Putamen (tissue), 1 donor: ENCODE data around the gene TTC9B.

Experiments
- DNase-seq: peaks from one replicate; pipeline ENCODE4 v3.0.0-alpha.2; 2016; ENCODE audit warnings: low spot score

The TTC9B gene

DNA sequence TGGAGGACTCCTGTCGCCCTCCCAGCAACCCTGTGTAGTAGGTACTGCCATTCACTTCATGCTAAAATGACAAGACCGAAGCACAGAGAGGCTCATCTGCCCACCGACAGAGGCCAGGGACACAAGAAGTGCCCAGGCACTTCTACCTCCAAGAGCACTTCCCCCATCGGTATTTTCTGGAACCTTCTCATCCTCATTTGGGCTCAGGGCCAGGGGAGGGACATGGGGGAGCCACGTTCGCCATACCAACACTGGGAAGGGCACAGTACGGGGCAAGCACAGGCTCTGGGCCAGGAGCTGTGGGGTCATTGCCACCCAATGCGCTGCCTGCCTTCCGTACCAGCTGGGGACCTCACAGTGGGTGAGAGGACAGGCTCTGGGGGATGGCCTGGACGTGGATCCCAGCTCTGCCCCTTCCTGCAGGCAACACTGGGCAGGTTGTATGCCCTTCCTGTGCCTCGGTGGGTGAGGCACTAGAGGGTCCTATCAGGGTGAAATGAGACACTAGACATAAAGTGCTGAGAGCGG lies 29.6 kb upstream of the TTC9B start:
- no peak for DNase-seq

DNA sequence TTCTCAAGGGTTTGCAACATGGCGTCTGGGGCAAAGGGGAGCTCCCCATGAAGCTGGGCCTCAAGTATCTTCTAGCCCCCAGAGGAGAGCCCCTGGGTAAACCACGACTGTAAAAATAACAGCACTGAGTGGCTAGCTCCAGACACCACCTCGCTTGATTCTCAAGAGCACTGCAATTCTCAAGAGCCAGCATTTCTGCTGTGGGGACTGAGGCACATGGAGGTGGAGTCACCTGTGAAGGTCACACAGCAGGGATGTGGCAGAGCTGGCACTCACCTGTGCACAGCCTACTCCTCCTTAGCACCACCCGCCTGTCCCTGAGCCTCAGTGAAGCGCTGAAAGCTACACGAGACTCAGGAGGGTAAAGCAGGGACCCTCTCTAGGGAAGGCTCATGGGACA lies 29.0 kb upstream of the TTC9B start:
- no peak for DNase-seq

DNA sequence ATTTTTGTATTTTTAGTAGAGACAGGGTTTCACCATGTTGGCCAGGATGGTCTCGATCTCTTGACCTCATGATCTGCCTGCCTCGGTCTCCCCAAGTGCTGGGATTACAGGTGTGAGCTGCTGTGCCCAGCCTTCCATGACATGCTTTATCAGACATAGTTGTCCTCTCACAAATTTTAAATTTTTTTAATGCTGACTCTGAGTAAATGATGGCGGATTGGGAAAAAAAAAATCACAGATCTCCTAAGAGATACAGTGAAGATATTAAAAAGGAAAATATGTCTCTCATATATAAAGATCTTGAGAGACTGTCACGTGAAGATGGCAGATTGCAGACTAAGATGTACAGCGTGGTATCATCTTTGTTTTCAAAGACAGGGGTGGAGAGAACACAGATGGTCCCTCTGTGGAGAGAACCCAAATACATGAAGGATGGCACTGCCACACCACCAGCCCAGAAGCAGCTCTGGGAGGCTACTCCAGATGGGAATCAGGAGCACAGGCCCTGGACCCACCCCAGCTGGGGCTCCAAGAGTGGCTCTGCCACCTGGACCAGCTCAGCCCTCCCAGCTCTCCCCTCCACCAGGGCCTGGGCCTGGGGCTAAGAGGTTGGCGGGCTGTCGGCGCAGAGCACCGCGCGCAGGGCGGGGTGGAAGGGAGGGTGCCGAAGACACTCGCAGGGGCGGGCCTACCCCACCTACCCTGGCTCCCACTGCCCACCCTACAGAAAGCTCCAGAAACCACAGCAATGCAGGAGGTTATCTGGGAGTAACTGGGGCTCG lies 28.3 kb upstream of the TTC9B start:
- no peak for DNase-seq

- DNase-seq: no peak
Measured at GRCh38 chr19:40245506-40246128, 27.4 kb upstream of the TTC9B start.

DNA sequence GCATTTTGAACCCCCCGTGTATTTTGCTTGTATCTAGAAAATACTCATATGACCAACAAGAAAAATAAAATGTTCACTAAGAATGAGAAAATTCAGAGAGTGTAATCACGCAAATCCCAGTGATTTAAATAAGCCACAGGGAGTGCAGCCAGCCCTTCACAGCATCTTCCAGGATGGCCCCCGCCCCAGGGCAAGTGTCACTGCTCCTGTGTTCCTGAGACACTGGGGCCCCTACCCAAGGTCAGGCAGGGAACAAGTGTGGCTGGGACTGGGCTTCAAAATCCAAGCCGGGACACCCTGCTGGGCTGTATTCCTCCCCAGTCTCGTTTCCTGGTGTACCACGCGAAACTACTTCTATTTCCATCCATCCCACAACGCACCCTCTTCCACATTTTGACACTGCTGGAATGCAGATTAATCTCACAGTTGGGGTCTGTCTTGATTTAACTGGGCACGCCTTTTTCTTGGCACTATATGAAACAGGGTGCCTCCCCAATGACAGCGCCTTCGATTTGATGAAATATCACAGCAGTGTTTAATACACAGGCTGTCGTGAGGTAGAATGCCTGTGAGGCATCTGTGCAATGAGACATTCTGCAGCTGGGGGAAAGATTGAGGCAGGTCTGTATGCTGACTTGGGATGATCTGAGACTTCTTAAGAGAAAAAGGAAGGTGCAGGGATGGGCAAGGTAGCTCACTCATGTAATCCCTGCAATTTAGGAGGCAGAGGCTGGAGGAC lies 26.6 kb upstream of the TTC9B start:
- DNase-seq: no peak

DNA sequence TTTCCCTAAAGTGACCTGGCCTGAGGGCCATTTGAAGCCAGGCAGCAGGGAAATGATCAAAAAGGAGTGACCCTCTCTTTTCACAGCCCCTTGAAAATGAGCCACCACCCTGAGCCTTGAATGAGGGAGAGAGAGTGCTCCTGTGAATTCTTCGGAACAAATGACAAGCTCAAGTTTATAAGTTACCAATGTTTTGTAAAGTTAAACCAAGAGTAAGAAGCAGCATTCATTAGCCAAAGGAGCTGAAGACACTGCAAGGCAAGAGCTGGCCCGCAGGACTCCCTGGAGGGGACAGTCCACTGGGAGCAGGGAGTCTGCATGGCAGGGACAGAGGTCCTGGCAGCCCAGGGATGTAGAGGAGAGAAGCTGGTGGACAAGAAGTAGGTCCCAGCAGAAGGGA lies 25.0 kb upstream of the TTC9B start:
- DNase-seq: no peak

DNA sequence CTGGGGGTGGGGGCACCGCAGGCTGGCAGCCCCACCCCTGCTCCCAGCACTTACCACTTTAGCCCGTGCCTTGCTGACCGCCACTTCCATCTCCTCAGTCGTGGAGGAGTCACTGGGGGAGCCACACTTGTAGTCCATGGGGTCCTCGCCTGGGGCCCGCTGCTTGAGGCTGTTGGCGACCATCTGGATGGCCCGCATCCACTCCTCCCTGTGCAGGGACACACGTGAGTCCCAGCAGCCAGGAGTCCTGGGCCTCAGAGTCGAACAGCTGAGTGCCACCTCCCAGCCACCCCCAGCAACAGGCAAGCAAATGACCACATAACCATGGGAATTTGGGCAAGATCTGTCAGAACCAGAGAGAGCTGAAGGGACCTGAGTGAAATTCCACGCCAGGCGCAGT lies 24.3 kb upstream of the TTC9B start:
- DNase-seq: no peak

- peak; percentile 92 for DNase-seq
Measured at GRCh38 chr19:40241809-40242384, 23.7 kb upstream of the TTC9B start.

- no peak for DNase-seq
Measured at GRCh38 chr19:40241125-40241808, 23.1 kb upstream of the TTC9B start.

- DNase-seq: no peak
Measured at GRCh38 chr19:40240332-40240731, 22.1 kb upstream of the TTC9B start.

GRCh38 chr19:40239415-40240226 lies 21.4 kb upstream of the TTC9B start:
- no peak for DNase-seq

DNA sequence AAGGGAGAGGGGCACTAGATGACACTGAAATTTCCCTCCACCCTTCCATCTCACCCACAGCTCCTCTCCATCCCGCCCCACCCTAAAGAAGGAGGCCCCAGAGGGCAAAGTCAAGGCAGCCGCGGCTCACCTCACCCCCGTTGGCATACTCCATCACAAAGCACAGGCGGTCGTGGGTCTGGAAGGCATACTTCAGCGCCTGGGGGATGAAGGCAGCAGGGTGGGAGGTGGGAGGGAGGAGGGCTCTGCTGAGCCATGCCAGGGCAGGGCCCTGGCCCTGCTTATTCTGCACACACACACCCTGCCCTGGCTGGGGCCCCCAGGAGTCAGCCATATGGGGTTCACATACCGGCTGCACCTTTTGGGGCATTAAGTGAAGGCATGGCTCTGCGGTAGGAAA lies 20.6 kb upstream of the TTC9B start:
- no peak for DNase-seq

GRCh38 chr19:40237791-40238190 lies 19.6 kb upstream of the TTC9B start:
- DNase-seq: no peak

DNA sequence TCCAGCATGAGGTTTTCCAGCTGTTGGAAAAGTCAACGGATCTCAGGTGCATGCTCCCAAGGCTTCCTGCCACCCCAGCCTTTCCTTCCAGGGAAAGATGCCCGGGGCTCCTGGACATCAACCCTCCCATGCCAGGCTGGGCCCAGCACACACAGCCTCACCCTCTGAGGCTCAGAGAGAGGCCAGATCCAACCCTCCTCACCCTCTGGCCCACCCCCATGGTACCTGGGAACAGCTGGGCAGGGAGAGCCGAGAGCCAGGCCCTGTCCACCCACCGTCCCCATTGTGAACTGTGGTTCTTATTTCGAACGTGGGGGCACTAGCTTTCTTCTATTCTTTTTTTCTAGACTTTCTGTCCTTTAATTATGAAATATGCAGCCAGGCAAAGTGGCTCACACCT lies 18.2 kb upstream of the TTC9B start:
- no peak for DNase-seq

DNA sequence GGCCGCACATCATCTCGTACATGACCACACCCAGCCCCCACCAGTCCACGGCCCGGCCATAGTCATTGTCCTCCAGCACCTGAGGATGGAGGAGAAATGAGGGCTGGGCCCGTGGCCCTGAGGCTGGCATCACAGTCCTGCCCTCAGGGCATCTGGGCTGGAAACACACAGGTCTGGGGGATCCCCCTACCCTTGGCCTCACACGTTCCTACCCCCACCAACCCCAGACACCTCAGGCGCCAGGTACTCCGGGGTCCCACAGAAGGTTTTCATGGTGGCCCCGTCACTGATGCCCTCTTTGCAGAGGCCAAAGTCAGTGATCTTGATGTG lies 17.8 kb upstream of the TTC9B start:
- no peak for DNase-seq

- no peak for DNase-seq
Measured at GRCh38 chr19:40235238-40236025, 17.2 kb upstream of the TTC9B start.

DNA sequence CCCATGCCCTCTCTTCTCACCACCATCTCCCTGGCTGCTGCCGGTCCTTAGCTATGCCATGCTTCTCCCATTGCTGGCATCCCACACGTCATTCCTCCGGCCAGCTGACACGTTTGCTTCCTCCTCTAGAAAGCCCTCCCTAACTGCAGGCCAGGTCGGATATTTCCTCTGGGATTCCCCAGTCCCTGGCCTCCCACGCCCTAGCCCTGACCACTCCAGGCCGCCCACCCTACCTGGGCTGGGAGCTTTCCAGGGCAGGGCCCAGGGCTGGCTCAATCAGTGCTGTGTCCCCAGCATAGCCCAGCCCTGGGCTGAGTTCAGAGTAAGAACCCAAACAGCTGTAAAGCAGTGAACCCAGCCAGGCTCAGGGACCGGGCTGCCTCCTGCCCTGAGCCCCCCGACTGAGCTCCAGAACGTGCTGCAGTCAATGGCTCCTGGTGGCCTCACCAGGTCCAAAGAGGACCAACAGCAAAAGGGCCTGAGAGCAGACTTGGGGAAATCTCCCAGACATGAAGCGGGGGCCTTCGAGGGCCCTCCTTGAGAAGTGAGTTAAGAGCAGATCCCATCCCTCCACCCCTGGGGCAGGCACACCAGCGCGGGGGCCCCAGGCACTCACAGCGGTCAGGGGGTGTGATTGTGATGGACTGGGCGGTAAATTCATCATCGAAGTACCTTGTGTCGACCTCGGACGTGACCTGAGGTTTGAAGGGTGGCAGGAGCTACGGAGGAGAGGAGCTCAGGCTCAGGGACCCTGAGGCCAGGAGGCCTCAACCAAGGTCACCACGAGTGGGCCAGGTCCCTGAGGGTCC lies 16.4 kb upstream of the TTC9B start:
- no peak for DNase-seq

DNA sequence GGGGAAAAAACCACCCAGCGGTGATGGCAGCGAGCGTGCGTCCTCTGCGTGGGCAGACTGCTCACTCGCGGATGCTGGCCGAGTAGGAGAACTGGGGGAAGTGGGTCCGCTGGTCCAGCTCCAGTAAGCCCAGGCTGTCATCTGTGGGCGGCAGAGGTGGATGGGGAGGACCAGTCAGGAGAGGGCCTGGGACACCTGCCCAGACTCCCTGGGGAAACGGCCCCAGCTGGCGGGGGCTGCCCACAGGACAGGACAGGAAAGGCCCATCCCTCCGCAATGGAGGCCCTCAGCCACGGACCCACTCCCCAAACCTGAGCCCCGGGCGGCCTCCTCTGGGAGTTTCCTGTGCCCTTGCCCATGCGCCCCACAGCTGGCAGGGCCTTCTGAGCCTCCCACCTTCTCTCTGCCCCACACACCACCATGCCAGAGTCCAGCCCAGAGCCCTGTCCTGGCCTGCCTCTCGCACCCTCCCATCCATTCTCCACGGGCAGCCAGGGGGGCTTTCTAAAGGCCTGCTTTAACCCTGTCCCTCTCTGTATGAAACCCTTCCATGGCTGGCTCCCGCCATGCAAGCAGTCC lies 15.7 kb upstream of the TTC9B start:
- no peak for DNase-seq
